GM23338 (cell line): Measurements from ENCODE around the gene PRG2.

Source experiments
- CREB1 ChIP-seq: fragments of 250-450 bp; sonication (Bioruptor Pico); IDR thresholded peaks from 2 replicates; pipeline ENCODE4 v1.5.0; 2020; ENCODE audit warnings: low read depth, mild to moderate bottlenecking, moderate library complexity
- EZH2 ChIP-seq: fragments of 200-600 bp; sonication (generic); IDR thresholded peaks from one replicate; pipeline ENCODE4 v1.8.0; 2017; ENCODE audit warnings: antibody characterized with exemption, mild to moderate bottlenecking, low read depth; ENCODE audit not compliant: unreplicated experiment
- EZH2phosphoT487 ChIP-seq: fragments of 200-600 bp; sonication (generic); IDR thresholded peaks from one replicate; pipeline ENCODE4 v1.8.1; 2018; ENCODE audit warnings: antibody characterized with exemption; ENCODE audit not compliant: unreplicated experiment
- JUNB ChIP-seq: IDR thresholded peaks from one replicate; pipeline ENCODE4 v1.6.1; 2016; ENCODE audit warnings: antibody characterized with exemption; ENCODE audit not compliant: unreplicated experiment
- NANOG ChIP-seq: IDR thresholded peaks from 2 replicates; pipeline ENCODE4 v1.6.1; 2016; ENCODE audit warnings: antibody characterized with exemption, borderline replicate concordance
- POLR2AphosphoS5 ChIP-seq: IDR thresholded peaks from 2 replicates; pipeline ENCODE4 v1.6.1; 2016; ENCODE audit warnings: antibody characterized with exemption, low read depth
- ZNF114 ChIP-seq: fragments of 250-450 bp; sonication (Bioruptor Pico); IDR thresholded peaks from 2 replicates; pipeline ENCODE4 v1.5.0; 2020; ENCODE audit warnings: mild to moderate bottlenecking, moderate library complexity
- ZNF331 ChIP-seq: fragments of 250-450 bp; sonication (Bioruptor Pico); IDR thresholded peaks from 2 replicates; pipeline ENCODE4 v1.5.0; 2020; ENCODE audit warnings: low read depth, mild to moderate bottlenecking, moderate library complexity
- TF ChIP-seq, protein P1 (sequence below), 2 experiments: fragments of 200-600 bp in 1 of 2; sonication (generic) in 1 of 2; conservative IDR thresholded peaks; 2 replicates each; pipeline versions ENCODE4 v1.5.1 to v1.6.1; 2016 to 2017; ENCODE audit warnings: antibody characterized with exemption in 2 of 2, low read depth in 2 of 2, mild to moderate bottlenecking in 2 of 2, moderate library complexity in 1 of 2
- TF ChIP-seq, protein P2 (sequence below): IDR thresholded peaks from one replicate; pipeline ENCODE4 v1.6.1; 2018; ENCODE audit warnings: antibody characterized with exemption; ENCODE audit not compliant: unreplicated experiment
- TF ChIP-seq, protein P3 (sequence below): IDR thresholded peaks from 2 replicates; pipeline ENCODE4 v1.6.1; 2016; ENCODE audit warnings: antibody characterized with exemption
- TF ChIP-seq, protein P4 (sequence below): fragments of 250-450 bp; sonication (Bioruptor Pico); IDR thresholded peaks from 2 replicates; pipeline ENCODE4 v1.5.0; 2020; ENCODE audit warnings: mild to moderate bottlenecking, moderate library complexity

DNA sequence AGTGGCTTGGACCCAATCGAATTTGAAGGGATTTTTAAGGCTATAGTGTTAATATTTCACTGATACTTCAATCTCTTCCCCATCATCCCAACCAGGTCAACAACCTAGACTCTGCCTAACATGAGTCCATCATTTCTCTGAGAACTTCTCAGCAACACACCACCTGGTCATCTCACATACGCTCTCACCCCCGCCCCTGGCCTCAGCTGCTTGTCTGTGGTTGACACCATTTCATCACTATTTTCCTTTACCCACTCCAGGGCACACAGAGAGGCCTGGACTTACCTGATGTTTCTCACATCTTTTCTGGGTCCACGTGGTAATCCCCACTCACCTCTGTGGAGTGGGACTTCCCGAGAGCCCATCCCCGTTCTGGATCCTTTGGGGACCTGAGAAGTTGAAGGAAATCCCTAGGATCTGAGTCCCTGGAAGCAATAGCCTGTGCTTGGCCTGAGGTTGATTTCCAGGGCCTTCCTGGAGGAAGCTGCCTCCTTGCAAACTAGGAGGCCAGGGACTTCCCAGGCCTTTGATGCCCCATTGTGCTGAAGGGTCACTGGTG is 49.1 kb downstream of the PRG2 start:
- no peak for TF ChIP-seq POLR2AphosphoS5
- TF ChIP-seq, protein P1, sequence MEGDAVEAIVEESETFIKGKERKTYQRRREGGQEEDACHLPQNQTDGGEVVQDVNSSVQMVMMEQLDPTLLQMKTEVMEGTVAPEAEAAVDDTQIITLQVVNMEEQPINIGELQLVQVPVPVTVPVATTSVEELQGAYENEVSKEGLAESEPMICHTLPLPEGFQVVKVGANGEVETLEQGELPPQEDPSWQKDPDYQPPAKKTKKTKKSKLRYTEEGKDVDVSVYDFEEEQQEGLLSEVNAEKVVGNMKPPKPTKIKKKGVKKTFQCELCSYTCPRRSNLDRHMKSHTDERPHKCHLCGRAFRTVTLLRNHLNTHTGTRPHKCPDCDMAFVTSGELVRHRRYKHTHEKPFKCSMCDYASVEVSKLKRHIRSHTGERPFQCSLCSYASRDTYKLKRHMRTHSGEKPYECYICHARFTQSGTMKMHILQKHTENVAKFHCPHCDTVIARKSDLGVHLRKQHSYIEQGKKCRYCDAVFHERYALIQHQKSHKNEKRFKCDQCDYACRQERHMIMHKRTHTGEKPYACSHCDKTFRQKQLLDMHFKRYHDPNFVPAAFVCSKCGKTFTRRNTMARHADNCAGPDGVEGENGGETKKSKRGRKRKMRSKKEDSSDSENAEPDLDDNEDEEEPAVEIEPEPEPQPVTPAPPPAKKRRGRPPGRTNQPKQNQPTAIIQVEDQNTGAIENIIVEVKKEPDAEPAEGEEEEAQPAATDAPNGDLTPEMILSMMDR (conservative IDR thresholded peaks at IDR 0.05; ENCODE audit: low read depth in 2 of 2) = no peak
- no peak for TF ChIP-seq JUNB
- TF ChIP-seq EZH2 = no peak
- TF ChIP-seq, protein P2, sequence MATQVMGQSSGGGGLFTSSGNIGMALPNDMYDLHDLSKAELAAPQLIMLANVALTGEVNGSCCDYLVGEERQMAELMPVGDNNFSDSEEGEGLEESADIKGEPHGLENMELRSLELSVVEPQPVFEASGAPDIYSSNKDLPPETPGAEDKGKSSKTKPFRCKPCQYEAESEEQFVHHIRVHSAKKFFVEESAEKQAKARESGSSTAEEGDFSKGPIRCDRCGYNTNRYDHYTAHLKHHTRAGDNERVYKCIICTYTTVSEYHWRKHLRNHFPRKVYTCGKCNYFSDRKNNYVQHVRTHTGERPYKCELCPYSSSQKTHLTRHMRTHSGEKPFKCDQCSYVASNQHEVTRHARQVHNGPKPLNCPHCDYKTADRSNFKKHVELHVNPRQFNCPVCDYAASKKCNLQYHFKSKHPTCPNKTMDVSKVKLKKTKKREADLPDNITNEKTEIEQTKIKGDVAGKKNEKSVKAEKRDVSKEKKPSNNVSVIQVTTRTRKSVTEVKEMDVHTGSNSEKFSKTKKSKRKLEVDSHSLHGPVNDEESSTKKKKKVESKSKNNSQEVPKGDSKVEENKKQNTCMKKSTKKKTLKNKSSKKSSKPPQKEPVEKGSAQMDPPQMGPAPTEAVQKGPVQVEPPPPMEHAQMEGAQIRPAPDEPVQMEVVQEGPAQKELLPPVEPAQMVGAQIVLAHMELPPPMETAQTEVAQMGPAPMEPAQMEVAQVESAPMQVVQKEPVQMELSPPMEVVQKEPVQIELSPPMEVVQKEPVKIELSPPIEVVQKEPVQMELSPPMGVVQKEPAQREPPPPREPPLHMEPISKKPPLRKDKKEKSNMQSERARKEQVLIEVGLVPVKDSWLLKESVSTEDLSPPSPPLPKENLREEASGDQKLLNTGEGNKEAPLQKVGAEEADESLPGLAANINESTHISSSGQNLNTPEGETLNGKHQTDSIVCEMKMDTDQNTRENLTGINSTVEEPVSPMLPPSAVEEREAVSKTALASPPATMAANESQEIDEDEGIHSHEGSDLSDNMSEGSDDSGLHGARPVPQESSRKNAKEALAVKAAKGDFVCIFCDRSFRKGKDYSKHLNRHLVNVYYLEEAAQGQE = no peak
- TF ChIP-seq EZH2phosphoT487 = no peak
- TF ChIP-seq CREB1 = no peak
- no peak for TF ChIP-seq NANOG
- no peak for TF ChIP-seq ZNF331
- TF ChIP-seq, protein P3, sequence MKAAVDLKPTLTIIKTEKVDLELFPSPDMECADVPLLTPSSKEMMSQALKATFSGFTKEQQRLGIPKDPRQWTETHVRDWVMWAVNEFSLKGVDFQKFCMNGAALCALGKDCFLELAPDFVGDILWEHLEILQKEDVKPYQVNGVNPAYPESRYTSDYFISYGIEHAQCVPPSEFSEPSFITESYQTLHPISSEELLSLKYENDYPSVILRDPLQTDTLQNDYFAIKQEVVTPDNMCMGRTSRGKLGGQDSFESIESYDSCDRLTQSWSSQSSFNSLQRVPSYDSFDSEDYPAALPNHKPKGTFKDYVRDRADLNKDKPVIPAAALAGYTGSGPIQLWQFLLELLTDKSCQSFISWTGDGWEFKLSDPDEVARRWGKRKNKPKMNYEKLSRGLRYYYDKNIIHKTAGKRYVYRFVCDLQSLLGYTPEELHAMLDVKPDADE = no peak
- TF ChIP-seq ZNF114 = no peak
- TF ChIP-seq, protein P4, sequence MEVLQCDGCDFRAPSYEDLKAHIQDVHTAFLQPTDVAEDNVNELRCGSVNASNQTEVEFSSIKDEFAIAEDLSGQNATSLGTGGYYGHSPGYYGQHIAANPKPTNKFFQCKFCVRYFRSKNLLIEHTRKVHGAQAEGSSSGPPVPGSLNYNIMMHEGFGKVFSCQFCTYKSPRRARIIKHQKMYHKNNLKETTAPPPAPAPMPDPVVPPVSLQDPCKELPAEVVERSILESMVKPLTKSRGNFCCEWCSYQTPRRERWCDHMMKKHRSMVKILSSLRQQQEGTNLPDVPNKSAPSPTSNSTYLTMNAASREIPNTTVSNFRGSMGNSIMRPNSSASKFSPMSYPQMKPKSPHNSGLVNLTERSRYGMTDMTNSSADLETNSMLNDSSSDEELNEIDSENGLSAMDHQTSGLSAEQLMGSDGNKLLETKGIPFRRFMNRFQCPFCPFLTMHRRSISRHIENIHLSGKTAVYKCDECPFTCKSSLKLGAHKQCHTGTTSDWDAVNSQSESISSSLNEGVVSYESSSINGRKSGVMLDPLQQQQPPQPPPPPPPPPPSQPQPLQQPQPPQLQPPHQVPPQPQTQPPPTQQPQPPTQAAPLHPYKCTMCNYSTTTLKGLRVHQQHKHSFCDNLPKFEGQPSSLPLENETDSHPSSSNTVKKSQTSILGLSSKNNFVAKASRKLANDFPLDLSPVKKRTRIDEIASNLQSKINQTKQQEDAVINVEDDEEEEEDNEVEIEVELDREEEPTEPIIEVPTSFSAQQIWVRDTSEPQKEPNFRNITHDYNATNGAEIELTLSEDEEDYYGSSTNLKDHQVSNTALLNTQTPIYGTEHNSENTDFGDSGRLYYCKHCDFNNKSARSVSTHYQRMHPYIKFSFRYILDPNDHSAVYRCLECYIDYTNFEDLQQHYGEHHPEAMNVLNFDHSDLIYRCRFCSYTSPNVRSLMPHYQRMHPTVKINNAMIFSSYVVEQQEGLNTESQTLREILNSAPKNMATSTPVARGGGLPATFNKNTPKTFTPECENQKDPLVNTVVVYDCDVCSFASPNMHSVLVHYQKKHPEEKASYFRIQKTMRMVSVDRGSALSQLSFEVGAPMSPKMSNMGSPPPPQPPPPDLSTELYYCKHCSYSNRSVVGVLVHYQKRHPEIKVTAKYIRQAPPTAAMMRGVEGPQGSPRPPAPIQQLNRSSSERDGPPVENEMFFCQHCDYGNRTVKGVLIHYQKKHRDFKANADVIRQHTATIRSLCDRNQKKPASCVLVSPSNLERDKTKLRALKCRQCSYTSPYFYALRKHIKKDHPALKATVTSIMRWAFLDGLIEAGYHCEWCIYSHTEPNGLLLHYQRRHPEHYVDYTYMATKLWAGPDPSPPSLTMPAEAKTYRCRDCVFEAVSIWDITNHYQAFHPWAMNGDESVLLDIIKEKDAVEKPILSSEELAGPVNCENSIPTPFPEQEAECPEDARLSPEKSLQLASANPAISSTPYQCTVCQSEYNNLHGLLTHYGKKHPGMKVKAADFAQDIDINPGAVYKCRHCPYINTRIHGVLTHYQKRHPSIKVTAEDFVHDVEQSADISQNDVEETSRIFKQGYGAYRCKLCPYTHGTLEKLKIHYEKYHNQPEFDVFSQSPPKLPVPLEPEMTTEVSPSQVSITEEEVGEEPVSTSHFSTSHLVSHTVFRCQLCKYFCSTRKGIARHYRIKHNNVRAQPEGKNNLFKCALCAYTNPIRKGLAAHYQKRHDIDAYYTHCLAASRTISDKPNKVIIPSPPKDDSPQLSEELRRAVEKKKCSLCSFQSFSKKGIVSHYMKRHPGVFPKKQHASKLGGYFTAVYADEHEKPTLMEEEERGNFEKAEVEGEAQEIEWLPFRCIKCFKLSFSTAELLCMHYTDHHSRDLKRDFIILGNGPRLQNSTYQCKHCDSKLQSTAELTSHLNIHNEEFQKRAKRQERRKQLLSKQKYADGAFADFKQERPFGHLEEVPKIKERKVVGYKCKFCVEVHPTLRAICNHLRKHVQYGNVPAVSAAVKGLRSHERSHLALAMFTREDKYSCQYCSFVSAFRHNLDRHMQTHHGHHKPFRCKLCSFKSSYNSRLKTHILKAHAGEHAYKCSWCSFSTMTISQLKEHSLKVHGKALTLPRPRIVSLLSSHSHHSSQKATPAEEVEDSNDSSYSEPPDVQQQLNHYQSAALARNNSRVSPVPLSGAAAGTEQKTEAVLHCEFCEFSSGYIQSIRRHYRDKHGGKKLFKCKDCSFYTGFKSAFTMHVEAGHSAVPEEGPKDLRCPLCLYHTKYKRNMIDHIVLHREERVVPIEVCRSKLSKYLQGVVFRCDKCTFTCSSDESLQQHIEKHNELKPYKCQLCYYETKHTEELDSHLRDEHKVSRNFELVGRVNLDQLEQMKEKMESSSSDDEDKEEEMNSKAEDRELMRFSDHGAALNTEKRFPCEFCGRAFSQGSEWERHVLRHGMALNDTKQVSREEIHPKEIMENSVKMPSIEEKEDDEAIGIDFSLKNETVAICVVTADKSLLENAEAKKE (CRISPR knock-in tag) = no peak
